Stimulated activated CD4-positive, alpha-beta T cell treated with anti-CD3 and anti-CD28 coated beads, TNF-alpha, amount 100 ng/mL, for 48 hours (primary cell): Measurements from ENCODE around the gene RPL34.

Experiments used
- DNase-seq, 3 donors: peaks; one replicate each; pipeline ENCODE4 v3.0.0-alpha.2; 2020; ENCODE audit warnings: low read depth in 3 of 3

Gene RPL34

DNA sequence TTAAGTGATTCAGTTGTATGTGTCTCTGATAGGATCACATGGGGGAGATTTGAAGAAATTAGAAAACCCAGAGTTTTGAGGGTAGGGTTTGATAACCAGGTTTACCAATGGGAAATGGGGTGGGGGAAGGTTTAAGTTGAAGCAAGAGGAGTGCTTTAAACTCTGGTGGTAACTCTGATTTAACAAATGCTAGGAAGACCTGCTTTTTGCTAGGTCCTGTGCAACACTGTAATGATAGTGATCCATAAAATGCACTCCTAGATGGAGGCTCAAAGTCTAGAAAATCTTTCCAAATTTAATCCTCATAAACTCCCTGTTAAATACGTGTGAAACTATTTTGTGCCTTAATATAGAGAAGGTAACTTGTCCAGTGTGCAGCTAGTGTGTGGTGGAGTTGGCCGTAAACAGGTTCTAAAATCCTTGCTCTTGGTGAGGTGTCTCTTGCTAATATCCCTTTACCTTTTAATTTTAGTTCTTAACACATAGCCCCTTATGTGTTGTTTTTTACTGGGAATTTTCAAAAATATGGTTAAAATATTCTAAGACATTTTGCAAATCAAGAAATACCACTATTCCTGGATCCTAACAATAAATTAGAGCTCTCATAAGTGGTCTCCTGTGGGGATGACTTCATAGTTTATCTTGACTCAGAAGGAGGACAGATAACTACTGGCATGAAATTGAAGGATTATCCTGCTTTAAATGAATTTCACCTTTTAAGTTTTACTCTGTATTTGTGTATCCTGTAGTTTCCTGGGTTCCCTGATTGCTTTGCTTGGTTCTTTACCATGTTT lies 4.1 kb downstream of the RPL34 start:
- no peak for DNase-seq

- no peak for DNase-seq
These were observed 5.7 kb downstream of the RPL34 start for GRCh38 chr4:108626056-108626455.

GRCh38 chr4:108628411-108628810 lies 8.0 kb downstream of the RPL34 start:
- no peak for DNase-seq

DNA sequence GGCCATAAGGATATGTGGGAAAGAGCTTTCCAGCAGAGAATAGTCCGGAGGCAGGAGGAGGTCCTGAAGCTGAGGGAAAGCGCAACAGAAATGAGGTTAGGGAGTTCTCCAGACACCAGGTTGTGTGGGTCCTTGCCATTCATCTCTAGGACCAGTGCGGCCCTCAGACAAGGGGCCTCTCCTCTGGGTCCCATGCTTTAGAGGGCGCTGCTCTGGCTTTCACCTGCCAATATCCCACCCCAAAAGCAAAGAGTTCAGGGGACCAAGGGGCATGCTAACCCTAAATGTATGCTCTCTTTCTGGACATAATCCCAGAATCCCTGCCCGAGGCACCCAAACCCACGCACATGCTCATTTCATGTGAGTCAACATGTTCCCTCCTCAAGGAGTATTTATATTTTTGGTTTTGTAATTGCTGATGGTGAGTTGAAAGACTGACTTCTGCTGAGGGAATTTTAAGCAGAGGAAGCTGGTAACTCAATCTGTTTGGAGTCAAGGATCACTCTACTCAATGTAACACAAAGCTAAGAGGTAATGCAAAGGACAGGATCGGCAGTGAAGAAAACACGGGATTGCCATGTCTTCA lies 14.8 kb downstream of the RPL34 start:
- DNase-seq = no peak

DNA sequence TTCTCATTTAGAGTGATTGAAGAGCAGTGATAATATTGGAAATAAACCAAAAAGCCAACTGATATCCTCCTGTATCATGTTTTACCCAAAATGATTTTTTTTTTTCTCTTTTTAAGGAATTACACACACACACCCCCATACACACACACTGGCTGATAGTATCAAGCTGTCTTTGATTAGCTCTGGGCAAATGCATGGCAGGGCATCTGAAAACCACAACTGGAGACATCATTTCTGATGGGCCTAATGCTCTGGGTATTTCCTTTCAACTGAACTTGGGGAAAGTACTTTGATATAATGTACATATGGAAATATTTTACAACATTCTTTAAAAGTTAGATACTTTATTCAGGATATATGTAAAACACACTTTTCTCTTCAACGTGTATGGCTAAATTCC lies 15.9 kb downstream of the RPL34 start:
- DNase-seq = no peak

GRCh38 chr4:108637856-108638255 lies 17.5 kb downstream of the RPL34 start:
- DNase-seq = no peak

GRCh38 chr4:108644237-108644636 lies 23.9 kb downstream of the RPL34 start:
- DNase-seq = no peak

DNA sequence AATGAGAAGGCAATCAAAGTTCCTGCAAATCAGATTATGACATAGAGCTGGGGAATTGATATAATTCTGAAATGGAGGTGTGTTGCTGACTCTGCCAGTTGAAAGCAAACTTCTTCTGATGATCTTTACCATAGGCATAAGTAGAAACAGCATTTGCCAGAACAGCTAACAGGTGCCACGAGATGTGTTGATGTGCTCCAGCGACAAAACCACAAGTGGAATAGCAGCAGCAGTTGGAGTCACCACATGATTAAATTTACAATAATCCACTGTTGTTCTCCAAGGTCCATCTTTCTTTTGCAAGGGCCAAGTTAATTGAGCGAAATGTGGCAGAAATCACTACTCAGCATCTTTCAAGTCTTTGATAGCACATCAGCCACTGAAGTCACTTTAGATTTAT lies 26.3 kb downstream of the RPL34 start:
- no peak for DNase-seq

DNA sequence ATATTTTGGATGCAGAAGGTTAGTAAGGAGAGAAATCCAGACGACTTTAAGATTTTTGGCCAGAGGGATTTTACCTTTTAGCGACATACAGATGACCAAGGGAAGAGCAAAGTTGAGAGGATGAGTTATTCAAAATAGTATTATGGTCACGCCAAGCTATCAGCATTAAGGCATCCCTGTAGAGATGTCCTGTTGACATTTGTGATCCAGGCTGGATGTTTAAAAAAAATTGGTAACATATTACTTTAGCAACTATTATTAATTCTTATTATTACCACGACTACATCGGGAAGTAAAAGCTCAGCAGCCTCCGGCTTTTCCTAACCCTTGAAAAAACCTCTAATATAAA lies 29.5 kb downstream of the RPL34 start:
- DNase-seq = no peak

- peak; percentile 83 to 87 (median 86) for DNase-seq
These were observed 30.0 kb downstream of the RPL34 start, which contains the start of gene OSTC for GRCh38 chr4:108650212-108651013. TSS of gene OSTC (plus strand) at chr4:108650599. CDS start at chr4:108650656, 57 bp downstream.

DNA sequence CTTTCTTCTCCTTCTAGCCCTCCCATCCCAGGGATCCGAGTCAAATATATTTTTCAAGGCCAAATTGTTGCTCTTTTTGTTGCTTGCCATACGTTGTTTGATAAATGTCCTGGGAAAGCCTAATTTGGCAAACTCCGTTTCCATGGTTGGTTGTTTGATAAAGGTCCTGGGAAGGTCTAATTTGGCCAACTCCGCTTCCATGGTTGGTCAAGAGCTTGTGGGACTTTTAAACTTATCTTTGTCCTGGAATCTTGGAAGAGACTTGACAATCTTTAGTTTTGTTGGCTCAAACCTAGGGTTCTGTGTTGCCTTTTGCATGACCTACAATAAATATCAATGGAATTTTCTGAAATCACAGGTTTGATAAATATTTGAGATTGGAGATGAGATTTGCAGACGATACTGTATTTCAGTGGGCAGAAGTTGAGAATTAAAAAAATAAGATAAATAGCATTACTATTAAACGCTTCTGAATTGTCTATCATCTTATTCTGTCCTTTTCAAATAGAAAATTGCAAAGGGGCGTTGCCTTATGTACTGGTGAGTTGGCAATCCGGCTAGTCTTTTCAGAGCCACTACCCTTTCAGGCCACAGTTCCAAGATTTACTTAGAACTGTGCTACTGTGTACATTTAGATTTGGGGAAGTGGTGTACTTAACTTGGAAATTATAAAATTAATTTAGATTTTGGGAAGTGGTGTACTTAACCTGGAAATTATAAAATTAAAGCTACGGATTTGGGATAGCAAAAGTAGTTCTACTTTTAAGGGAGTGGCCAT lies 30.8 kb downstream of the RPL34 start:
- DNase-seq = no peak

DNA sequence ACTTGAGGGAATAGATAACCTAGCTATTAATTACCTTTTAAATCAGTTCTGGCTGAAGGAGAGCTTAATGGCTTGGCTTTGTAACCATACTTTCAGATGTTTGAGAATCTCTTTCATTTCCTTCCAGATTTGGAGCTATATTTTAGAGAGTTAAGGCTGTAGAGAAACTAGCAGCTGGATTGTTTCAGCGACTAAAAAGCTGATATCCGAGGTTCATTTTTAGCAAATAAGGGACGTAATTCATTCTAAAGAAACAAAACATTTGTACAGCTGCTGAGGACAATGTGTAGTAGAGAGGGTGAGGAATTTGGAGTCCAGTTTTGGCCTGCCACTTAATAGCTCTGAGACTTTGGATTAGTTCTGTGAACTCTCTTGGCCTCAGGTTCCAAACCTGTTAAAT lies 42.3 kb downstream of the RPL34 start:
- no peak for DNase-seq

GRCh38 chr4:108674356-108674977 lies 54.1 kb downstream of the RPL34 start:
- no peak for DNase-seq
